HUES64 (cell line): ENCODE data around the gene KRTAP12-1.
A peak's percentile ranks its signal among the peaks of the same experiment; 100 is the strongest.

Source experiments
- H3K27ac ChIP-seq: 2 replicates; pipeline ENCODE4 v1.7.0; 2013; ENCODE audit warnings: low read depth, low read length, inconsistent platforms
- H3K27me3 ChIP-seq: 2 replicates; pipeline ENCODE4 v1.6.1; 2013; ENCODE audit warnings: mild to moderate bottlenecking, low read length; ENCODE audit not compliant: insufficient read depth
- H3K36me3 ChIP-seq: 2 replicates; pipeline ENCODE4 v1.6.1; 2013; ENCODE audit warnings: mild to moderate bottlenecking, low read length; ENCODE audit not compliant: insufficient read depth
- H3K4me1 ChIP-seq: 2 replicates; pipeline ENCODE4 v1.6.1; 2013; ENCODE audit warnings: mild to moderate bottlenecking, low read length, moderate library complexity; ENCODE audit not compliant: insufficient read depth
- H3K4me3 ChIP-seq: 2 replicates; pipeline ENCODE4 v1.5.1; 2013; ENCODE audit warnings: mild to moderate bottlenecking, low read length, moderate library complexity
- H3K9ac ChIP-seq: 2 replicates; pipeline ENCODE4 v1.6.1; 2013; ENCODE audit warnings: mild to moderate bottlenecking, low read depth, low read length
- H3K9me3 ChIP-seq: 2 replicates; pipeline ENCODE4 v1.6.1; 2013; ENCODE audit warnings: low read depth, low read length; ENCODE audit not compliant: insufficient read depth
- WGBS: fragments of 150-250, 120-280 bp; methylation state at CpG from one replicate; pipeline ENCODE4 v1.1.7; 2013; ENCODE audit warnings: missing lambda C conversion rate; 5-methylcytosine and 5-hydroxymethylcytosine counted together

KRTAP12-1 gene

GRCh38 chr21:44711327-44712202, 29.6 kb upstream of the KRTAP12-1 start, which contains the start of gene TSPEAR:
Gene TSPEAR, minus strand, starts transcription at chr21:44711572. Its CDS starts 58 bp downstream, at chr21:44711514.
- no peak within 1 kb of the TSS for H3K9ac ChIP-seq
- peaks cover 51% of the 10 kb centered on the region for H3K4me1 ChIP-seq
- H3K4me3 ChIP-seq = peak within 1 kb of the TSS; percentile 48
- H3K27me3 ChIP-seq = peaks cover 88% of the 10 kb centered on the region
- H3K9me3 ChIP-seq = no peaks in the 10 kb centered on the region
- 2% methylated on average over 41 of the region's 41 CpGs for WGBS
- no peak within 1 kb of the TSS for H3K27ac ChIP-seq
- H3K36me3 ChIP-seq = no peaks in the 10 kb centered on the region

DNA sequence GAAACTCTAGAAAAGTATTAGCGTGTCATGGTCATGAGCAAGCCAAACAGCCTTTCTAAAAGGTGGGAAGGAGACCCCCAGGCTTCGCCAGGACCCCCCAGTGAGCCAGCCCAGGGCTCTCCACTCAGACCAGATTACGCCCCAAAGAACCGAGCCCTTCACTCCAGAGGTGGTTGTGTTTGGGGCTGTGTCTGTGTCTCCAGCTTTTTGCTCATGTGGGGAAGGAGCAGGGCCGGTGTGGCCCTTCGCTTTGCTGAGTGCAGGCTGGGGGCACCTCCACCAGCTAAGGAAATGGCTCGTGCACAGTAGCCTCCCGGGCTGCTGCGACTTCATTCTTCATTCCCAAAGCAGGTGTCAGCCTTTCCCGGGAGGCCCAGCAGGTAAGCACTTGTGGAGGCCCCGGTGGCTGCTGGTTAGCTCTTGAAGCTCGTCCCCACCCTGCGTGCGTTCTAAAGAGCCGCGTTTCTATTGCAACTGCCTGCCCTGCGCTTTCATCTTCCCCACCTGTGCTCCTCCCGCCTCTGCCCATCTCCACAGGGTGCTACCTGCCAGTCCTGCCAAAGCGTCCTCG, 28.9 kb upstream of the KRTAP12-1 start:
- Histone ChIP-seq H3K9me3 (no peaks in the 10 kb centered on the region), H3K4me1 (peaks cover 51% of the 10 kb centered on the region), H3K36me3 (no peaks in the 10 kb centered on the region), H3K27me3 (peaks cover 95% of the 10 kb centered on the region), H3K27ac (no peak overlapping the region), H3K9ac (no peak overlapping the region), H3K4me3 (peak overlapping the region; percentile 48)
- under 1% methylated on average over 19 of the region's 20 CpGs for WGBS

- Histone ChIP-seq H3K27ac (no peak overlapping the region), H3K4me1 (peaks cover 51% of the 10 kb centered on the region), H3K27me3 (peaks cover 94% of the 10 kb centered on the region), H3K9me3 (no peaks in the 10 kb centered on the region), H3K36me3 (no peaks in the 10 kb centered on the region), H3K4me3 (peak overlapping the region; percentile 48), H3K9ac (no peak overlapping the region)
- 1% methylated on average over 17 of the region's 17 CpGs for WGBS
Measured at GRCh38 chr21:44710294-44710665, 28.3 kb upstream of the KRTAP12-1 start.

DNA sequence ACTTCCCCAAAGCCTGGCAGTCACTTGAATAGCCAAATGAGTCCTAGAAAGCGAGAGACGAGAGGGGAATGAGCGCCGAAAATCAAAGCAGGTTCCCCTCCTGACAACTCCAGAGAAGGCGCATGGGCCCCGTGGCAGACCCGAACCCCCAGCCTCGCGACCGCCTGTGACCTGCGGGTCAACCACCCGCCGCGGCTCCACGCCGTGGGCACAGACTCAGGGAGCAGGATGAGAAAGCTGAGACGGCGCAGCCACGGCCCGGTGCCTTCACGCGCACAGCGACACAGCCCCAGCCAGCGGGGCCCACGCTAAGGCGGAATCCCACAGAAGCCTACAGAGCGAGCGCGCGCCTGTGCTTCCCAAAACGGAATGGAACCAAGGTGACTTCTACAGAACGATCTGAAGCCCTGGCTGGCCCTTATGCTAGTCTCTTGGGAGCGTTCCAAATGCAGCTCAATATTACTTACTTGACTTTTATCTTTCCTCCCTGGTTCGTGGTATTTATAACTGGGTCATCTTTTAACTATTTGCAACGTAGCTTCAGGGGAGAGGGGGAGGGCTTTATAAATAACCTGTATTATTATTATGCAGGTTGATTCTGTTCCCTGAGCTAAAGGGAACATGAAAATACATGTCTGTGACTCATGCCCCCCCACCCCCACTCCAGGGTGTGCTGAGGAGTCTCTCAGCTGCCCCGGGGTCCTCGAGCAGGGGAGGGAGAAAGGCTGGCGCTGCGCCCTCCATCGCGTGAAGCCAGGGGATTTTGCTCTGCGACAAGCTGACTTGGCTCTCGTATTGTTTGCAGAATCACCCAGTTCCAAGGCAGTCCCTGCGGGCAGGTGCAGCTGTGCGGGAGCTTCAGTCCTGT, 27.7 kb upstream of the KRTAP12-1 start:
- WGBS = 2% methylated on average over 43 of the region's 45 CpGs
- Histone ChIP-seq H3K9me3 (no peaks in the 10 kb centered on the region), H3K4me3 (peak overlapping the region; percentile 42), H3K4me1 (peaks cover 46% of the 10 kb centered on the region), H3K27ac (no peak overlapping the region), H3K36me3 (no peaks in the 10 kb centered on the region), H3K27me3 (peaks cover 91% of the 10 kb centered on the region), H3K9ac (no peak overlapping the region; the same call in 1 of the 2 replicates)

DNA sequence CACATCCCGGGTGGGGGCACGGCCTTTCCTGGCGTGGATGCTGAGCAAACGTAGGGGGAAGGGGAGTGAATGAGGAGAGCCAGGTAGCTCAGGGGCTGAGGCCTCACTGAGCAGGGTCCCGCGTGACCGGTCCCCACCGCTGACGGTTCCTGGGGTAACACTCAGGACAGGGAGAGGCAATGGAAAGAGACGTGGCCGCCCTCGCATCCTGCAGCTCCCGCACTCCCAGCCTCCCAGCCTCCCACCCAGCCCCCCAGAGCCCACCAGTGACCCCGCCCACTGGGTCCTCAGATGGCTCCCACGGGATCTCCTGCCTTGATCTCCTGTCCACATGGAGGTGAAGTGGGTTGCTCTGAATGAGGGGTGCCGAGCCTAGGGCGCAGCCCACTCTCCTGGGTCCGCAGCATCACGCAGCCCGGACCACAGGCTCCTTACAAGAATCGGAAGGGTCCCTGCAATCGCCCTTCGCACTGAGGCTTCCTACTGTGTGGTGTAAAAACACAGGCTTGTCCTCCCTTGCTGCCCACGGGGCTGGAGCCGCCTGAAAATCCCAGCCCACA, 27.0 kb upstream of the KRTAP12-1 start:
- Histone ChIP-seq H3K9ac (no peak overlapping the region; the same call in 1 of the 2 replicates), H3K4me1 (peaks cover 49% of the 10 kb centered on the region), H3K36me3 (no peaks in the 10 kb centered on the region), H3K27me3 (peaks cover 92% of the 10 kb centered on the region), H3K9me3 (no peaks in the 10 kb centered on the region), H3K4me3 (peak overlapping the region; percentile 42), H3K27ac (no peak overlapping the region)
- 4% methylated on average over 25 of the region's 25 CpGs for WGBS

- WGBS = 1% methylated on average over 13 of the region's 13 CpGs
- Histone ChIP-seq H3K9me3 (no peaks in the 10 kb centered on the region), H3K9ac (no peak overlapping the region), H3K36me3 (no peaks in the 10 kb centered on the region), H3K27ac (peak overlapping the region; percentile 34; the same call in 1 of the 2 replicates), H3K4me1 (peaks cover 55% of the 10 kb centered on the region), H3K4me3 (peak overlapping the region; percentile 42), H3K27me3 (peaks cover 92% of the 10 kb centered on the region)
Measured at GRCh38 chr21:44708213-44708865, 26.4 kb upstream of the KRTAP12-1 start.

GRCh38 chr21:44706706-44707581, 25.0 kb upstream of the KRTAP12-1 start:
- Histone ChIP-seq H3K9me3 (no peaks in the 10 kb centered on the region), H3K4me1 (peaks cover 55% of the 10 kb centered on the region), H3K27ac (no peak overlapping the region; the same call in 1 of the 2 replicates), H3K9ac (peak overlapping the region; percentile 54; the same call in 1 of the 2 replicates), H3K27me3 (peaks cover 80% of the 10 kb centered on the region), H3K4me3 (peak overlapping the region; percentile 47), H3K36me3 (no peaks in the 10 kb centered on the region)
- 1% methylated on average over 38 of the region's 46 CpGs for WGBS

GRCh38 chr21:44706026-44706705, 24.2 kb upstream of the KRTAP12-1 start:
- H3K9me3 ChIP-seq = no peaks in the 10 kb centered on the region
- H3K36me3 ChIP-seq = no peaks in the 10 kb centered on the region
- H3K27me3 ChIP-seq = peaks cover 72% of the 10 kb centered on the region
- H3K27ac ChIP-seq = peak overlapping the region; percentile 77; the same call in 1 of the 2 replicates
- WGBS = 2% methylated on average over 54 of the region's 54 CpGs
- peak overlapping the region; percentile 47 for H3K4me3 ChIP-seq
- peak overlapping the region; percentile 54; the same call in 1 of the 2 replicates for H3K9ac ChIP-seq
- H3K4me1 ChIP-seq = peaks cover 55% of the 10 kb centered on the region

GRCh38 chr21:44704636-44705001, 22.7 kb upstream of the KRTAP12-1 start:
- WGBS = 19% methylated on average over 13 of the region's 13 CpGs
- H3K4me3 ChIP-seq = peak overlapping the region; percentile 32; the same call in 1 of the 2 replicates
- 0 out of 2 replicates have a peak overlapping the region, but pooled peaks have one; percentile 19 for H3K9ac ChIP-seq
- peak overlapping the region; percentile 62; the same call in 1 of the 2 replicates for H3K27ac ChIP-seq
- no peaks in the 10 kb centered on the region for H3K9me3 ChIP-seq
- no peaks in the 10 kb centered on the region for H3K36me3 ChIP-seq
- H3K4me1 ChIP-seq = peaks cover 46% of the 10 kb centered on the region
- peaks cover 57% of the 10 kb centered on the region for H3K27me3 ChIP-seq
